ENCODE data around the gene RIN3. TPM values are rescaled to one million over a fixed set of nuclear protein-coding genes. Genes with fewer than 3 reads are reported as not detected.
A peak's percentile ranks its signal among the peaks of the same experiment; 100 is the strongest.

Gene RIN3
- total and polyA plus RNA-seq, 2 experiments from 2014 or later, result 3.5 to 5.4 TPM

DNA sequence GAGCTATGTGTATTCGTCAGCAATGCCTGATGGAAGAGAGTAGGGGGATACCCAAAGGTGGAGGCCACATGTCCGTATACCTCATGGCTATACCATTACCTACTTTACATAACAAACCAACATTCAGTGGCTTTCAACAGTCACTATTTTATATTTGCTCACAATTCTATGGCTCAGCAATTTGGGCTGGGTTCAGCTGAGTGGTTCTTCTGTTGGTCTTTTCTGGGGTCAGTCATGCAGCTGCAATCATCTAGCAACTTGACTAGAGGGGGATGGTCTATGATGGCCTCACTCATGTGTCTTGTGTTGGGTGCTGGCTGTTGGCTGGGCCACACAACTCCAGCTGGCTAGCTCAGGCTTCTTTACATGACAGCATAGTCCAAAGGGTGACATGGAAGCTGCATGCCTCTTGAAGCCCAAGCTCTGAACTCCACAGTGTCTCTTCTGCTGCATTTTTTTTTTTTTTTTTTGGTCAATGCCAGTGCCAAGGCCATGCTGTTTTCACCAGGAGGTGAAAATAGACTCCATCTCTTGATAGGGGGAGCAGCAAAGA, 53.7 kb downstream of the RIN3 start:
- H3K4me1 ChIP-seq (ENCODE audit: low read depth), result peaks cover 2% of the 10 kb centered on the region

DNA sequence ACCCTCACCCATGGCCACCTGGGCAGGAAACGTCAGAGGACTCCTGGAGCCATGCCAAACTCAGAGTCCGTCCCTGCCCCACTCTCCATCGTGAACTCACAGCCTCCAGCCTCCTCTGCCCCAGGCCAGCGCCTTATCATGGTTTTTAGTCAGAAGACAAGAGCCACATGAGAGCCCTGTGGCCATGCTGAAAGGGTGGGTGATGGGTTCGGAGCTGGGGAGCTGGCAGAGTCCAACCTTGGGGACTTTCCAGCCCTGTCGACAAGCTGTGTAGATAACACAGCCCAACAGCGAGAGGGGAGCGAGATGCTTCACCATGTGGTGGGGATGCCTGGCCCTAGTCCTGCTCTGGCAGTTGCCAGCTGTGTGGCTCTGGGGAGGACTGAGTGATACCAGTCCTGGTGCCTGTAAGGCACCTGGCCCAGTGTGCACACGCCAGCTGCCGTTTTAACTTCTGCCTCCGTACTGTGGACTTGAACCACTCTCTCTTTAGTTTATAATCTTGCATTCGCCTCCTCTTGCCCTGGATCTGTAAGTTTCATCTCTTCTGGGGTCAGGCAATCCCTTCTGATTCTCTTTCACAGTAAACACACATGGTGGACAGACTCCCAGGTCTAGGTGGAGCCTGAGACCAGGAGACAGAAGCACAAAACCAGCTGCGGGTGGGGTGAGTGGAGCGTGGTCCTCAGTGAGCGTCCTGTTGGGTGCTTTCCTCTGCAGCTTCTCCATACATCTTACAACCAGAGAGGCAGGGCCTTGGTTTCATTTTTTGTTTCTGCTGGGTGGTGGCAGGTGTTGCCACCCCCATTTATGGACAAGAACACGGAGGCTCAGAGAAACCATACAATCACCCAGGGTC, 55.3 kb downstream of the RIN3 start:
- no peaks in the 10 kb centered on the region for H3K9me3 ChIP-seq (ENCODE audit: low read depth)
- H3K27ac ChIP-seq, result no peak overlapping the region
- DNase-seq (ENCODE audit: low read depth in 1 of 2, low spot score in 1 of 2), result peak; percentile 34 to 67
- no peaks in the 10 kb centered on the region for H3K36me3 ChIP-seq
- H3K27me3 ChIP-seq, result no peaks in the 10 kb centered on the region
- TF ChIP-seq, protein P1, sequence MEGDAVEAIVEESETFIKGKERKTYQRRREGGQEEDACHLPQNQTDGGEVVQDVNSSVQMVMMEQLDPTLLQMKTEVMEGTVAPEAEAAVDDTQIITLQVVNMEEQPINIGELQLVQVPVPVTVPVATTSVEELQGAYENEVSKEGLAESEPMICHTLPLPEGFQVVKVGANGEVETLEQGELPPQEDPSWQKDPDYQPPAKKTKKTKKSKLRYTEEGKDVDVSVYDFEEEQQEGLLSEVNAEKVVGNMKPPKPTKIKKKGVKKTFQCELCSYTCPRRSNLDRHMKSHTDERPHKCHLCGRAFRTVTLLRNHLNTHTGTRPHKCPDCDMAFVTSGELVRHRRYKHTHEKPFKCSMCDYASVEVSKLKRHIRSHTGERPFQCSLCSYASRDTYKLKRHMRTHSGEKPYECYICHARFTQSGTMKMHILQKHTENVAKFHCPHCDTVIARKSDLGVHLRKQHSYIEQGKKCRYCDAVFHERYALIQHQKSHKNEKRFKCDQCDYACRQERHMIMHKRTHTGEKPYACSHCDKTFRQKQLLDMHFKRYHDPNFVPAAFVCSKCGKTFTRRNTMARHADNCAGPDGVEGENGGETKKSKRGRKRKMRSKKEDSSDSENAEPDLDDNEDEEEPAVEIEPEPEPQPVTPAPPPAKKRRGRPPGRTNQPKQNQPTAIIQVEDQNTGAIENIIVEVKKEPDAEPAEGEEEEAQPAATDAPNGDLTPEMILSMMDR (IDR thresholded peaks at IDR 0.05; ENCODE audit: low read depth, low read length), result no peak
- peaks cover 2% of the 10 kb centered on the region for H3K4me1 ChIP-seq (ENCODE audit: low read depth)
- no peak overlapping the region for H3K4me3 ChIP-seq

More for the DNA sequence above, 53.7 kb downstream of the RIN3 start:
- DNase-seq (ENCODE audit: low read depth in 1 of 2, low spot score in 1 of 2), result no peak
- TF ChIP-seq, protein P1 (IDR thresholded peaks at IDR 0.05; ENCODE audit: low read depth, low read length), result no peak
- Histone ChIP-seq H3K27me3 (no peaks in the 10 kb centered on the region), H3K27ac (no peak overlapping the region), H3K9me3 (ENCODE audit: low read depth) (no peaks in the 10 kb centered on the region), H3K36me3 (no peaks in the 10 kb centered on the region), H3K4me3 (no peak overlapping the region)

DNA sequence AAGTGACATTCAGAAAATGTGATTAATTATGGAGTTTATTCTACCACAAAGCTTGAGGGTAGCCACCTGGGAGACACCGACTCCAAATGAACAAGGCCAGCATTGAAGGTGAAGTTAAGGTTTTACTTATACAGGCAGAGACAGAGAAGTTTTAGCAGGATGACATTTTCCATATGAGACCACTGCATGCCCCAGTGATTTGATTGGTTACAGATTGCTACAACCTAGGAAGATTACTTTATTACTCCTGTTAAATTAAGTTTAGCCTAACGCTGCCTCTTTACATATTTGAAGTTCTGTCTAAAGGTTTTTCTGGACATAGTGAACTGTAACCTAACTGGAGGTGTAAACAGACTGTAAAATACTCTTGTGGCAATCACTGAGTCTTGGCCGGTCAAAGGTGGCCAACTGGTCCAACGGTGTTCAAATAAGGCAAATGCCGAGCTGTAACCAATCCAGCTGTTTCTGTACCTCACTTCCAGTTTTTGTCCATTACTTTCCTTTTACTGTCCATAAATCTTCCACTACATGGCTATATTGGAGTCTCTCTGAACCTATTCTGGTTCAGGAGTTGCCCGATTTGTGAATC, 57.2 kb downstream of the RIN3 start:
- no peak for DNase-seq (ENCODE audit: low read depth in 1 of 2, low spot score in 1 of 2)
- Histone ChIP-seq H3K4me3 (no peak overlapping the region), H3K27me3 (no peaks in the 10 kb centered on the region), H3K36me3 (no peaks in the 10 kb centered on the region), H3K27ac (no peak overlapping the region), H3K4me1 (ENCODE audit: low read depth) (peaks cover 2% of the 10 kb centered on the region), H3K9me3 (ENCODE audit: low read depth) (no peaks in the 10 kb centered on the region)
- TF ChIP-seq, protein P1 (IDR thresholded peaks at IDR 0.05; ENCODE audit: low read depth, low read length), result no peak

DNA sequence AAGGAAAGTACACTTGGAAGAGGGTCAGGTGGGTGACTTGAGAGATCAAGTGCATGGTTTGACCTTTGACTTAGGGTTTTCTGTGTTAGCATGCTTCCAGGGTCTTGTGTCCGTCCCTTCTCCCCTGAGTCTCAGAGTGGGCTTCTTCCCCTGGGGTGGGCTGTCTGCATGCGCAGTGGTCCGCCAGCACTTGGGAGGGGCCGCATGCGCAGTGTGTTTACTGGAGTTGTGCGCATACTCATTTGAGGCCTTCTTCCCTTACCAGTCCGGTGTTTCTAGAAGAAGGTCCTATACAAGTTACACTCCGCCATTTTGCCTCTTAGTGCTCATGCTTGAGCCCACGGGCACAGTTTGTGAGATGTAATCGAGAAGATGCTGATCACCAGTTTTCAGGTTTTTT, 58.5 kb downstream of the RIN3 start:
- DNase-seq (ENCODE audit: low read depth in 1 of 2, low spot score in 1 of 2), result no peak
- no peaks in the 10 kb centered on the region for H3K27me3 ChIP-seq
- H3K4me3 ChIP-seq, result no peak overlapping the region
- H3K27ac ChIP-seq, result no peak overlapping the region
- H3K4me1 ChIP-seq (ENCODE audit: low read depth), result peaks cover 2% of the 10 kb centered on the region
- H3K9me3 ChIP-seq (ENCODE audit: low read depth), result no peaks in the 10 kb centered on the region
- TF ChIP-seq, protein P1 (IDR thresholded peaks at IDR 0.05; ENCODE audit: low read depth, low read length), result no peak
- no peaks in the 10 kb centered on the region for H3K36me3 ChIP-seq

DNA sequence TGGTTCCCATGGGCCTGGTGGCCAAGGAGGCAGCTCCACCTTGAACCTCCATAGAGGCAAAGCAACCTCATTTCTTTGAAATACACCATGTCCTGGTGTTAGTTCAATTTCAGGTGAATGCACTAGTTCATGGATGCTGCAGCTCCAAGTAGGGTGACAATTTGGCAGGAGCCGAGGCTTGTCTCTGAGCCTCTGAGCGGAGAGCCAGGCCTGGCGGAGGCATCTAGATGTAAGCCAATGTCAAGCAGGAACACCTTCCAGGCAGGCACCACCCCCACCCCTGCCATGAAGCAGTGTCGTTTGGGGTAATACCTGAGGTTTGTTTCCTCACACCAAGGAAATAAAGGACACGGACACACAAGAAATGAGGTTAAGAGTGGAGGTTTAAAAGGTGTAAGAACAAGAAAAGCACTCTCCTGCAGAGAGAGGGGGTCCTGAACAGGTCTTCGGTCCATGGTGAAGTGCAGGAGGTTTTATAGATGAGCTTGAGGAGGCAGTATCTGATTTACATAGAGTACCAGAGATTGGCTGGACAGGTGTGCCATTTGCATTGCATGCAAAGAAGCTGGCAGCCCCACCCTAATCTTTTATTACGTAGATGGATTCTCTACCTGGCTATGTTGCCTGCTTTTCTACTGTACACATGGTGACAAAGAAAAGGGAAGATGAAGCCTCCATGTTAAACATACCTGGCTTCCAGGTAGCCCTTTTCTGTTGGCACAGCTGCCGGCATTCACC, 60.3 kb downstream of the RIN3 start:
- H3K27ac ChIP-seq, result no peak overlapping the region
- H3K4me1 ChIP-seq (ENCODE audit: low read depth), result no peaks in the 10 kb centered on the region
- H3K27me3 ChIP-seq, result no peaks in the 10 kb centered on the region
- H3K9me3 ChIP-seq (ENCODE audit: low read depth), result no peaks in the 10 kb centered on the region
- H3K4me3 ChIP-seq, result no peak overlapping the region
- TF ChIP-seq, protein P1 (IDR thresholded peaks at IDR 0.05; ENCODE audit: low read depth, low read length), result no peak
- no peak for DNase-seq (ENCODE audit: low read depth in 1 of 2, low spot score in 1 of 2)
- no peaks in the 10 kb centered on the region for H3K36me3 ChIP-seq

Measured in cardiac muscle cell (in vitro differentiated cells and primary cell).